T-helper 1 cell treated with Interleukin-12 subunit alpha and Interleukin-12 subunit beta and Interleukin-4 antibody, amounts not matched to agents 30 ng/mL and 1 ng/mL, for 36 hours (primary cell): Measurements from ENCODE around the gene S100A13. TPM values are rescaled to one million over a fixed set of nuclear protein-coding genes. Genes with fewer than 3 reads are reported as not detected.
"Not testable (repeated sequence)": the region's sequence is repeated elsewhere in the genome, so short reads cannot be mapped to it uniquely, and the experiment has no call there.

Source experiments
- intact Hi-C: fragments of 100-400 bp; cut with micrococcal nuclease; formaldehyde crosslinking; loops from one replicate; pipeline ENCODE4 v1.15.1; 2024
- total RNA-seq: library from RNA; stranded (reverse); gene quantifications from 2 replicates; pipeline ENCODE4 v1.2.3, GENCODE V29; 2022

The S100A13 gene
- total RNA-seq, 1 donor from 2014 or later = 5.1 TPM

DNA sequence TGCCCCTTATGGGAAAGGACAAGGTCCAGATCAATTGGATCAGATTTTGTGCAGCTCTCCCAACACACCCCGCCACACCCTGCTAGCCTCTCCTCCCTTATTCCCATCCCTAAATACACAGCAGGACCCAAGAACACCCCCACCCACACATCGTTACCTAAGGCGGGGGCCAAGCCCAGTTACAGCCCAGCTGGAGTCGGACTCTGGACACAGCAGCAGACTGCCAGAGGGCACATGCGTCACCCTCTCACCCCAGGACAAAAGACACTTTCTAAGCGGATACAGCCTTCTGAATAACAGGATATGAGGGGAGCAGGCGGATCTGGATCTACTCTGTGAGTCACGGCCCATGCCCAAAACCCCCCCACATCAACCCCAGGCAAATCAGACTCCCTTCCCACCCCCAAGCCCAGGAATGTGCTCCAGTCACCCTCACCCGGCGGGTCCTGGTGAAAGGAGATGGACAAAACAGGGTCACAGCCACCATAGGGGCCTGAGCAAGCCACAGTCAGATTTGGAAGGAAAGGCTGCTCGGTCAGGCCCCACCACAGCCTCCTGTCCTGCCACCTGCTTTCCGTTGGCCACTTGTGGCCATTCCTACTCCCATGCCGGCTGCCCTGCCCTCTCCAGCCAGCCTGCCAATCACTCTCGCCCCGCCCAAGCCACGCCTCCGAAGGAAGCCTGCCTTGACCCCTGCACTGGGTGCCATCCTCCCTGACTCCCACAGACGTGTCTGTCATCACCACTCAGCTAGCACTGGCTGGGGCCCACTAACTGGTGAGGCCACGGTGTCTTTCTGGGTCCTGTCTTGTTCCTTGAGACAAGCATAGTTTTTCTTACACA is 18.3 kb downstream of the S100A13 start:
- intact Hi-C loops = no loop called here

GRCh38 chr1:153608089-153608682 is 19.1 kb downstream of the S100A13 start:
- intact Hi-C loops = no loop called here

DNA sequence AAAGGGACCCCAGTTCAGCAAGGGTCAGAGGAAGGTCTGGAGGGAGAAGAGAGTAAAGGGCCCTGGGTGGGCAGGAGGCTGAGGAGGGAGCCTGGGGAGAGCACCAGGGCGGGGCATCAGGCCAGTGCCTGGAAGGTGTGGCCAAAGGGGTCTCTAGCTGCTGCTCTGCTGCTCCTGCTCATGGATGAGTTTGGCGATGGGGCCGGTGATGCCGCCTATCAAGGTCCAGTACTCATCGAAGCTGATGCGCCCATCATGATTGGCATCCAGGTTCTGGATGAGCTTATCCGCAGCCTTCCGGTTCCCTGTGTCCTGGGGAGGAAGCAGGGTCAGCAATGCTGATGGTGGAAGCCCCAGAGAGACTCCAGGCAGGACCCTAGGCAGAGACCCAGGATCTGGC is 19.9 kb downstream of the S100A13 start:
- intact Hi-C loops = no loop called here

DNA sequence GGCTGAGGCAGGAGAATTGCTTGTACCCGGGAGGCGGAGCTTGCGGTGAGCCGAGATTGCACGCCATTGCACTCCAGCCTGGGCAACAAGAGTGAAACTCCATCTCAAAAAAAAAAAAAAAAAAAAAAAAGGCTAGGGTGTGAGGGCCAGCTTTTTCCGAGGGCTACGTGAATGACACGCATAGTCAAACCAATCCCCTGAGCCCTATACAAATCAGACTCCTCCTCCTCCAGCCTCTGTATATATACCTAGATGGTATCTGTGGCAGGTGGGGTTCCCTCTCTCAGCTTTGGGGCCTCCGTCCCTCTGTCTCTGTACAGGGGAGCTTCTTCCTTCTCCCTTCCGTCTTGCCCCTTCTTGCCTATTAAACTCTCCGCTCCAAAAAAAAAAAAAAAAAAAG is 21.1 kb downstream of the S100A13 start:
- intact Hi-C loops = no loop called here

GRCh38 chr1:153602749-153603148 is 24.6 kb downstream of the S100A13 start:
- intact Hi-C loops = no loop called here

- intact Hi-C loops = no loop called here
Measured at GRCh38 chr1:153599847-153600246, 27.5 kb downstream of the S100A13 start.

DNA sequence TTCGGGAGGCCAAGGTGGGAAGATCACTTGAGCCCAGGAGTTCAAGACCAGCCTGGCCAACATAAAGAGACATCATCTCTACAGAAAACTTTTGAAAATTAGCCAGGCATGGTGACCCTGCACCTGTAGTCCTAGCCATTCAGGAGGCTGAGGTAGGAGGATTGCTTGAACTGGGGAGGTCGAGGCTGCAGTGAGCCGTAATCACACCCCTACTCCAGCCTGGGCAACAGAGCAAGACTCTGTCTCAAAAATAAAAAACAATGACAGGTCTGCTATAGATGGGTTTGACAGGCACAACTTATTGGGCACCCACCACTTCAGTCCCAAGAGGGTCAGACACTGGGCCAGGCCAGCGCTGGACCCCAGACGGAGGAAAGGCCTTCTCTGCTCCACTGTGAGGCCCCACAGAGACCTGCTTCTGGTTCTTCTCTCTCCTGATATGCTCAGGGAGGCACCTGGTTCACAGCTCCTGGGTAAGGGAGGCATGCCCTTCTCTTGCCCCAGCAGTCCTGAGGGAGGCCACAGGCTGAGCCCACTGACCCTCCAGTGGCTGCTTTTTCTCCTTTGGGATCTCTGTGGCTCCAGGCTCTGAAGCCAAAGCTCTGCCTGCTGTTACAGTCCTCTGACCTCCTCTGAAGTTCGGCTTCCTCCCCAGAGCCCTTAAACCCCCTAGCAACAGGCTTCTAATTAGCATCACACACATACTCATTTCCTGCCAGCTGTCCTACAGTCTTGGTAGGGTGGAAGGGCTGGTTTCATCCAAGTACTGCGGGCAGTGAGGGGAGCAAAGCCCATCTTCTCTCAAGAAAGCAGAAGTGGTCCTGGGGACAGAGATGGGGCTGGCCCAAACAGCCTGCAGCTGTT is 28.8 kb downstream of the S100A13 start:
- intact Hi-C loops = no loop called here

DNA sequence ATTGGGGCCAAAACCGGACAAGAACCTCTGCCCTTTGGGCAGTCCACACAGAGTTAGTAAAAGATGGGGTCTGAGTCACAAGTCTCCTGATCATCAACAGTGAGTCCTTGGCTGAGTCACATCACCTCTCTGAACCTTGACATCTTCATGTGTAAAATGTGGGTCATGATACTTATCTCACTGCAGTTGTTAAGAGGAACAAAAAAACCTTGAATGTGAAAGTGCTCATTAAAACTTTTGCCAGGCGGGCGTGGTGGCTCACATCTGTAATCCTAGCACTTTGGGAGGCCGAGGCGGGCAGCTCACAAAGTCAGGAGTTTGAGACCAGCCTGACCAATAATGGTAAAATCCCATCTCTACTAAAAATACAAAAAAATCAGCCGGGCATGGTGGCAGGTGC is 30.1 kb downstream of the S100A13 start:
- intact Hi-C loops = no loop called here

GRCh38 chr1:153592748-153593147 is 34.6 kb downstream of the S100A13 start:
- intact Hi-C loops = no loop called here

DNA sequence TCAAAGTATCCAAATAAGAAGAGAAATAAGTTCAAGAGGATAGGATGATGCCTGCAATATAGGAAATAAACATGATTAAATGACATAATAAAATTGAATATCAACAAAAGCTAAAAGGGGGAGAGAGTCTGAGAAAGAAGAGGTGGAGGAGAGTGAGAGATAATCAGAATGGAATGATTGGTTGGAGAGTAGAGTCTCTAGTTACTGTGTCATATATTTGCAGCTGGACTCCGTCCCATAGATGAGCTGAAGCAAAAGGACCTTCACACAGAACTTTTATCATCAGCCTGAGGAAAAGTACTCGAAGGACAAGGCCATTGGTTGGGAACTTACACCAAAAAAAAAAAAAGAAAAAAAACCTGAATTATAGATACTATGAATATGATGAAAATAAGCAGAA is 38.8 kb downstream of the S100A13 start:
- intact Hi-C loops = no loop called here

- intact Hi-C loops = not testable (repeated sequence)
Measured at GRCh38 chr1:153588033-153588432, 39.3 kb downstream of the S100A13 start.

DNA sequence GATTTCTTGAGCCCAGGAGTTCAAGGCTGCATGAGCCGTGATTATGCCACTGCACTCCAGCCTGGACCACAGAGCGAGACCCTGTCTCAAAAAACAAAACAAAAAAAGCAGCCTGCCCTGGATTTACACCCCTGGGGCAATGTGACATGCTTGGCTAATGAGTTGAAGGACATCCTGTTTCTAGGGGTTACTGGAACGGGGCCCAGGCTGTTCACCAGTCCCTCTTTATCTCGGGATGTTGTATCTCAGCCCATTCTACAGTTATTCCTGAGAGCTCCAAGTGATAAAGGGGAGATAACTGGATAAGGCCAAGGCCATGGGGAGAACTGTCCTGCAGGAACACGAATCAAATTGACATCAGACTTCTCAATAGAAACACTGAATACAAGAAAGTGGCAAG is 40.0 kb downstream of the S100A13 start:
- intact Hi-C loops = no loop called here

DNA sequence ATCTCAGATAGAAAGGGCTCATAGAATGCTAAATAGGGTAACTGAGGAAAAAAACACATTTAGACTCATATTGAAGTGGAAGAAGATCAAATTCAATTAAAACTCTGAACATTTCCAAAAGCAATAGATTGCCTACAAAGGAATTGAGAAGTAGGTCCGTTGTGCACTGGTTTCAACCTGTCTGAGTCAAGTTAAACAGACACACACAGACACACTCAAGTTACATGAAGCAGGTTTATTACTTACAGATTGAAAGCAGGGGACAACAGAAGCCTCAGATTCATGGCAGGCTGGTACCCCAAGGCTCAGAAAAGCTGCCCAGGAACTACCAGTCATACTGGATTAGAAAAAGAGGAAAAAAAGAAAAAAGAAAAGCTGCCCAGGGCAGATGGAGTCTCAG is 41.0 kb downstream of the S100A13 start:
- intact Hi-C loops = no loop called here

GRCh38 chr1:153585006-153585405 is 42.3 kb downstream of the S100A13 start:
- intact Hi-C loops = no loop called here

- intact Hi-C loops = no loop called here
Measured at GRCh38 chr1:153583976-153584375, 43.3 kb downstream of the S100A13 start.

GRCh38 chr1:153583514-153583913 is 43.8 kb downstream of the S100A13 start:
- intact Hi-C loops = not testable (repeated sequence)

GRCh38 chr1:153582836-153583235 is 44.5 kb downstream of the S100A13 start:
- intact Hi-C loops = not testable (repeated sequence)

GRCh38 chr1:153578936-153579335 is 48.4 kb downstream of the S100A13 start:
- intact Hi-C loops = no loop called here

DNA sequence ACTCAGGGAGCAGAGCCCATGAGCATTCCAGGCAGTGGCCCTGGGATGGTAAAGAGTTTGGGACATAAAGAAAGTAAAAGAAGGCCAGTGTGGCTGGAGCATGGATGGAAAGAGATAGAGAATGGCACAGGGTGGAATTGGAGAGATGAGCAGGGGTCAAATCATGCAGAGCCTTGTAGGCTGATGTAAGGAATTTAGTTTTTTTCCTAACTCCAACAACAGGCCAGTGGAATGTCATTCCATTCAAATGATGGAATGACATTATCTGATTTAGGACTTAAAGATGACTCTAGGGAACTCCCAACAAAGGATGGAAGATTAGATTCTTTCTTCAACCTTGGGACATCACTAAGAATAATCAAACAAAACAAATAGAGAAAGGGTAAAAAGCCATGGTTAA is 48.8 kb downstream of the S100A13 start:
- intact Hi-C loops = no loop called here

DNA sequence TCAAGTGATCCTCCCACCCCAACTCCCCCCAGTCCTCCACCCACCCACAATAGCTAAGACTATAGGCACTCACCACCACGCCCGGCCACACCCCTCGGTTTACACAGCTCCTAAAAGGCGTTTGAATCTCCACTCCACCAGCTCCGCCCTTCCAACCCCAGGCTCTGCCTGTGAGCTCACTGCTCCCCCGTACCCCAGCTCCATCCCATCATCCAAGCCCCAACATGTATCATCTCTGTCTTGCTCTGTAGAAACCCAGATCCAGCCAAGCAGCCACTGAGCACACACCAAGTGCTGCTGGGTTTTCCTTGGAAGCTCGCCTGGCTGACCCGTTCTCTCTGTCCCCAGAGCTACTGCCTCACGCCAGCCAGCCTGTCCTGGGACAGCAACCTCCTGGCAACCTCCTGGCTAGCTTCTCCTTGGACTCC is 49.7 kb downstream of the S100A13 start:
- intact Hi-C loops = no loop called here

DNA sequence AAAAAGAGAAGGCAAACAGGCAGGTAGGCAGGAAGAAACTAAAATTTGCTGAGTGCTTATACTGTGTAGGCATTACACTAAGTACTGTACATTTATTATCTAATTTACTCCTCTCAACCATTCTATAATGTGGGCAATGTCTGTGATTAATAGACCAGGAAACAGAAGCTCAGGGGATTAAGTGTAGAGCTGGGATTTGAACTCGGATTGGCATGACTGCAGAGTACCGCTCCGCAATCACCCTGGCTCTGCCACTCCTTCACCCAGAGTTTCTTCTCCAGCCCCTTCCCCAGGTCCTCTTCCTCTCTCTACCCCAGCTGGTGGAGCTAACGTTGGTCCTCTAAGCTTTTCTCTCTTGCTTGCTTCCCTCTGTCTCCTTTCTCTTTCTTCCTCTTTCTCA is 50.2 kb downstream of the S100A13 start:
- intact Hi-C loops = no loop called here

DNA sequence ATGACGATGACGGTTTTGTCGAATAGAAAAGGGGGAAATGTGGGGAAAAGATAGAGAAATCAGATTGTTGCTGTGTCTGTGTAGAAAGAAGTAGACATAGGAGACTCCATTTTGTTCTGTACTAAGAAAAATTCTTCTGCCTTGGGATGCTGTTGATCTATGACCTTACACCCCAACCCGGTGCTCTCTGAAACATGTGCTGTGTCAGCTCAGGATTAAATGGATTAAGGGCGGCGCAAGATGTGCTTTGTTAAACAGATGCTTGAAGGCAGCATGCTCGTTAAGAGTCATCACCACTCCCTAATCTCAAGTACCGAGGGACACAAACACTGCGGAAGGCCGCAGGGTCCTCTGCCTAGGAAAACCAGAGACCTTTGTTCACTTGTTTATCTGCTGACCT is 51.8 kb downstream of the S100A13 start:
- intact Hi-C loops = not testable (repeated sequence)
